K562 (cell line): ENCODE results near the gene HCAR1. TPM values are rescaled to one million over a fixed set of nuclear protein-coding genes. Genes with fewer than 3 reads are reported as not detected.

Source experiments
- ASH1L ChIP-seq: fragments of 450-650 bp; IDR thresholded peaks from 2 replicates; pipeline ENCODE4 v1.6.1; 2018; ENCODE audit warnings: borderline replicate concordance, mild to moderate bottlenecking, low read depth; ENCODE audit not compliant: partially characterized antibody
- CBX2 ChIP-seq: fragments of 200-600 bp; sonication (generic); IDR thresholded peaks from one replicate; pipeline ENCODE4 v1.6.1; 2012; ENCODE audit warnings: mild to moderate bottlenecking, low read length, inconsistent platforms; ENCODE audit not compliant: insufficient read depth, poor library complexity, severe bottlenecking
- ELF4 ChIP-seq: fragments of 450-650 bp; formaldehyde crosslinking; IDR thresholded peaks from 2 replicates; pipeline ENCODE4 v1.4.0; 2022; ENCODE audit warnings: missing genetic modification characterization
- ETS2 ChIP-seq: IDR thresholded peaks from 2 replicates; pipeline ENCODE4 v1.6.1; 2016; ENCODE audit warnings: borderline replicate concordance, missing genetic modification characterization, mild to moderate bottlenecking, moderate library complexity, missing compliant biosample characterization; ENCODE audit not compliant: poor library complexity, severe bottlenecking
- HDAC1 ChIP-seq, 2 experiments: fragments of 450-650 bp; IDR thresholded peaks; 2 replicates each; pipeline ENCODE4 v1.6.1; 2016 to 2017; ENCODE audit warnings: inconsistent platforms in 1 of 2, mild to moderate bottlenecking in 1 of 2, moderate library complexity in 1 of 2
- HMG20B ChIP-seq: fragments of 250-450 bp; sonication (Bioruptor Pico); IDR thresholded peaks from 2 replicates; pipeline ENCODE4 v1.5.0; 2021; ENCODE audit warnings: mild to moderate bottlenecking
- ID3 ChIP-seq, 2 experiments: fragments of 250-450 bp in 1 of 2; fragments of 450-650 bp in 1 of 2; sonication (Bioruptor Pico) in 1 of 2; IDR thresholded peaks; 2 replicates each; pipeline versions ENCODE4 v1.6.1 to v1.8.0; 2016 to 2021; ENCODE audit warnings: mild to moderate bottlenecking in 2 of 2, moderate library complexity in 2 of 2, missing compliant biosample characterization in 1 of 2, missing genetic modification characterization in 1 of 2
- KAT2B ChIP-seq: IDR thresholded peaks from one replicate; pipeline ENCODE4 v1.6.1; 2012; ENCODE audit warnings: low read depth, mild to moderate bottlenecking, control low read depth, inconsistent platforms, low read length, moderate library complexity
- MBD2 ChIP-seq: sonication (generic); IDR thresholded peaks from 2 replicates; pipeline ENCODE4 v1.6.1; 2016; ENCODE audit warnings: low read depth, borderline replicate concordance
- MLX ChIP-seq, 2 experiments: fragments of 450-650 bp in 1 of 2; sonication (generic) in 1 of 2; formaldehyde crosslinking; conservative IDR thresholded peaks; 2 replicates each; pipeline versions ENCODE4 v1.4.0 to v1.8.1; 2020 to 2022; ENCODE audit warnings: mild to moderate bottlenecking in 1 of 2, missing genetic modification reagents in 1 of 2
- NCOR1 ChIP-seq: fragments of 450-650 bp; IDR thresholded peaks from 2 replicates; pipeline ENCODE4 v1.6.1; 2016; ENCODE audit warnings: mild to moderate bottlenecking, moderate library complexity
- NKRF ChIP-seq: fragments of 450-650 bp; IDR thresholded peaks from 2 replicates; pipeline ENCODE4 v1.6.1; 2016; ENCODE audit warnings: borderline replicate concordance
- SIN3B ChIP-seq: fragments of 450-650 bp; IDR thresholded peaks from 2 replicates; pipeline ENCODE4 v1.6.1; 2017; ENCODE audit warnings: low read depth, mild to moderate bottlenecking, moderate library complexity
- SUPT5H ChIP-seq: fragments of 450-650 bp; IDR thresholded peaks from 2 replicates; pipeline ENCODE4 v1.6.1; 2016
- TFAM ChIP-seq: fragments of 250-450 bp; sonication (Bioruptor Pico); conservative IDR thresholded peaks from 2 replicates; pipeline ENCODE4 v1.5.0; 2021; ENCODE audit warnings: mild to moderate bottlenecking, moderate library complexity
- THRB ChIP-seq: fragments of 450-650 bp; formaldehyde crosslinking; conservative IDR thresholded peaks from 2 replicates; pipeline ENCODE4 v1.4.0; 2022; ENCODE audit warnings: mild to moderate bottlenecking, missing genetic modification characterization
- XRCC5 ChIP-seq: fragments of 200-400 bp; formaldehyde crosslinking; IDR thresholded peaks from 2 replicates; pipeline ENCODE4 v1.6.1; 2017; ENCODE audit warnings: low read depth, mild to moderate bottlenecking, low read length
- ZKSCAN1 ChIP-seq: fragments of 150-350 bp; IDR thresholded peaks from 2 replicates; pipeline ENCODE4 v1.6.1; 2016; ENCODE audit warnings: low read depth, low read length
- ZNF583 ChIP-seq: fragments of 250-450 bp; sonication (Bioruptor Pico); IDR thresholded peaks from 2 replicates; pipeline ENCODE4 v1.4.0; 2020
- ZNF764 ChIP-seq: fragments of 250-450 bp; sonication (Bioruptor Pico); IDR thresholded peaks from 2 replicates; pipeline ENCODE4 v1.4.0; 2020; ENCODE audit warnings: low read depth, mild to moderate bottlenecking, moderate library complexity
- polyA plus RNA-seq, 8 experiments: library from polyadenylated mRNA; depleted of rRNA in 4 of 8; stranded (reverse) in 5 of 8; unstranded in 3 of 8; fragments of >200 nt; fragmentation: Nextera tagmentation in 2 of 8; fragmentation: Illumina TruSeq in 1 of 8; extraction: Ambion mirVana in 2 of 8; extraction: Trizol in 1 of 8; gene quantifications; 2 replicates each; pipeline versions ENCODE4 v1.2.1 to v1.2.3, GENCODE V29; 2011 to 2014; ENCODE audit warnings: inconsistent platforms in 1 of 8, missing spikeins in 1 of 8
- total RNA-seq, 7 experiments: library from RNA; depleted of rRNA in 6 of 7; stranded (reverse); fragments of >200 nt in 6 of 7; fragmentation: Illumina TruSeq in 2 of 7; extraction: Trizol in 2 of 7; gene quantifications; 2 replicates each; pipeline versions ENCODE4 v1.2.1 to v1.2.3, GENCODE V29; 2011 to 2021; ENCODE audit warnings: low replicate concordance in 1 of 7
- TF ChIP-seq, protein P1 (sequence below): fragments of 200-400 bp; formaldehyde crosslinking; IDR thresholded peaks from 2 replicates; pipeline ENCODE4 v1.6.1; 2017; ENCODE audit warnings: mild to moderate bottlenecking, low read depth, low read length, moderate library complexity

HCAR1 gene
- total and polyA plus RNA-seq, 9 of the 15 experiments (the other 6 are each of a cell fraction or from before 2014, with no cell fraction given) = not detected

DNA sequence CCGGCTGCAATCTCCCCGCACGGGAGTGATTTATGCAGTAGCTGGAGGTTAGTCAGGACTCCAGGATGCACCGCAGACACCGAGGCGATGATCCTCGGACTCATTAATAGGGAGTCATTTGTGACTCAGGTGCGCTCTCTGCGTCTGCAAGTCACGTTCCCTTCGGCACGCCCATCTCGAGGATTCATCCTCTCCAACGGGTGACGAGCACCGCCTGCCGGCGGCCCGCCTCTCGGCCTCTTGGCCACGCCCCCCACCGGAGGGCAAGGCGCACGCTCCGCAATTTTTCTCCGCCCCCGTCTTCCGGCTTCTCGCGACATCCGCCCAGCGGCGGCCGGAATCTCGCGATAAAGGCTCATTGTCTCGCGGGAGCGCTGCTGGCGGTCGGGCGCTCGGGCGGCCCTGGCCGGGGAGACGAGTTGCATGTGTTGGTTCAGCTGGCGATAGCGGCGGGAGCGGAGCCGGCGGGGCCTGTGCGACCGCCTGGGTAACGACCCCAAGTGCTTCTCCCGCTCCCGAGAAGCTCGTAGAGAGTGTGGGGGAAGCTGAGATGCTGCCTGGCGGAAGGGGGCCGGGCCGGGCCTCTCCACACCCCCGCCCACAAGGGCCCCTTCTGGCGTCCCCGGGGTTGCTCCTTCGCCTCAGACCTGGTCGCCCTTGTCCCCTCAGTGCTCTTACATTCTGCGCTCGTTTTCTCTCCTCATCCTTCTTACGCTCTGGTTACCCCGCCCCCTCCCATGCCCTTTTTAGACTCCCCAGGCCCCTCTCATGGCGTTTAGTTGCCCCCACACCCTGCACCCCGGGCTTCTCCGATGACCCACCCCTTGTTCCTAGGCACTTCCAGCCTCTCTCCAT, 22.0 kb upstream of the HCAR1 start, which contains the start of gene DENR (continued):
- TF ChIP-seq MLX (CRISPR knock-in tag; conservative IDR thresholded peaks at IDR 0.05) = no peak
- TF ChIP-seq ID3 (CRISPR knock-in tag; IDR thresholded peaks at IDR 0.05) = no peak
- TF ChIP-seq ID3 (tag; IDR thresholded peaks at IDR 0.05) = no peak
- no peak for TF ChIP-seq THRB (CRISPR knock-in tag)
- TF ChIP-seq NCOR1 = no peak
- no peak for TF ChIP-seq ZKSCAN1
- TF ChIP-seq ZNF764 (CRISPR knock-in tag) = no peak
- no peak for TF ChIP-seq HMG20B (CRISPR knock-in tag)
- TF ChIP-seq ZNF583 (CRISPR knock-in tag) = no peak
- TF ChIP-seq NKRF = peak; percentile 76
- peak; percentile 95 for TF ChIP-seq SUPT5H
- peak; percentile 77; the same call in 1 of the 2 replicates for TF ChIP-seq ELF4 (CRISPR knock-in tag)
- TF ChIP-seq, protein P1, sequence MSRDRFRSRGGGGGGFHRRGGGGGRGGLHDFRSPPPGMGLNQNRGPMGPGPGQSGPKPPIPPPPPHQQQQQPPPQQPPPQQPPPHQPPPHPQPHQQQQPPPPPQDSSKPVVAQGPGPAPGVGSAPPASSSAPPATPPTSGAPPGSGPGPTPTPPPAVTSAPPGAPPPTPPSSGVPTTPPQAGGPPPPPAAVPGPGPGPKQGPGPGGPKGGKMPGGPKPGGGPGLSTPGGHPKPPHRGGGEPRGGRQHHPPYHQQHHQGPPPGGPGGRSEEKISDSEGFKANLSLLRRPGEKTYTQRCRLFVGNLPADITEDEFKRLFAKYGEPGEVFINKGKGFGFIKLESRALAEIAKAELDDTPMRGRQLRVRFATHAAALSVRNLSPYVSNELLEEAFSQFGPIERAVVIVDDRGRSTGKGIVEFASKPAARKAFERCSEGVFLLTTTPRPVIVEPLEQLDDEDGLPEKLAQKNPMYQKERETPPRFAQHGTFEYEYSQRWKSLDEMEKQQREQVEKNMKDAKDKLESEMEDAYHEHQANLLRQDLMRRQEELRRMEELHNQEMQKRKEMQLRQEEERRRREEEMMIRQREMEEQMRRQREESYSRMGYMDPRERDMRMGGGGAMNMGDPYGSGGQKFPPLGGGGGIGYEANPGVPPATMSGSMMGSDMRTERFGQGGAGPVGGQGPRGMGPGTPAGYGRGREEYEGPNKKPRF = no peak
- TF ChIP-seq ASH1L = peak; percentile 94
- peak in 1 of 2 experiments; percentile 79; a peak in 2 of 4 replicates for TF ChIP-seq HDAC1 (IDR thresholded peaks at IDR 0.05)
- TF ChIP-seq KAT2B = no peak
- no peak for TF ChIP-seq TFAM (CRISPR knock-in tag)
- peak; percentile 61; the same call in 1 of the 2 replicates for TF ChIP-seq MBD2
- no peak for TF ChIP-seq ETS2 (tag)
- TF ChIP-seq XRCC5 = no peak
- peak; percentile 72 for TF ChIP-seq SIN3B
- no peak for TF ChIP-seq CBX2
